K562 (cell line): ENCODE results near the gene FRAT2. TPM values are rescaled to one million over a fixed set of nuclear protein-coding genes. Genes with fewer than 3 reads are reported as not detected.
A peak's percentile ranks its signal among the peaks of the same experiment; 100 is the strongest.

Source experiments
- ATAC-seq: fragments of 200-7000 bp; cut with Tn5 transposase; 3 replicates; pipeline ENCODE4 v1.9.1; 2020; ENCODE audit warnings: moderate library complexity
- BruUV-seq: library from RNA; stranded (reverse); fragments of 400-500 nt; replicated peaks from 2 replicates; lab custom pipeline; 2021; lab: Mats Ljungman, UMichigan
- CTCF ChIA-PET: fragments of 300-600 bp; formaldehyde crosslinking; extraction: SDS; loops from one replicate; lab custom pipeline; 2021; ENCODE audit warnings: low intra/inter-chr PET ratio; lab: Yijun Ruan, JAX
- POLR2A ChIA-PET: fragments of 300-600, 350-650 bp; sonication (Branson Sonifier 250); formaldehyde crosslinking; extraction: SDS; loops from one replicate; lab custom pipeline; 2021; ENCODE audit warnings: antibody characterized with exemption, inconsistent platforms; lab: Yijun Ruan, JAX
- DNase-seq, 4 experiments: peaks; one replicate each; pipeline versions ENCODE4 v3.0.0 to v3.0.0-alpha.2; 2011 to 2018; ENCODE audit warnings: low spot score in 3 of 4, mixed read lengths in 3 of 4; ENCODE audit errors: extremely low read depth in 1 of 4
- FAIRE-seq: peaks from 2 replicates; lab custom pipeline; 2011; peaks lifted over from hg19 to GRCh38; lab: Jason Lieb, UNC
- H2AFZ ChIP-seq: 2 replicates; pipeline ENCODE4 v1.6.0; 2011; ENCODE audit warnings: low read depth, low read length, control low read depth, inconsistent platforms
- H3K27ac ChIP-seq: fragments of 200-600 bp; 3 replicates; pipeline ENCODE4 v1.8.0; 2011; ENCODE audit warnings: low read depth, mild to moderate bottlenecking, control low read depth, inconsistent platforms, low read length, moderate library complexity, mixed read lengths; ENCODE audit errors: extremely low read depth
- H3K27me3 ChIP-seq, 2 experiments: fragments of 300-600 bp in 1 of 2; 2 replicates in 1 of 2; 3 replicates in 1 of 2; pipeline versions ENCODE4 v1.6.0 to v1.8.0; 2011; ENCODE audit warnings: inconsistent platforms in 2 of 2, low read length in 2 of 2, mild to moderate bottlenecking in 1 of 2, mixed read lengths in 1 of 2, moderate library complexity in 1 of 2; ENCODE audit not compliant: control insufficient read depth in 2 of 2, insufficient read depth in 2 of 2
- H3K36me3 ChIP-seq: fragments of 300-600 bp; 3 replicates; pipeline ENCODE4 v1.8.0; 2011; ENCODE audit warnings: mild to moderate bottlenecking, low read length, inconsistent platforms; ENCODE audit not compliant: control insufficient read depth, insufficient read depth
- H3K4me1 ChIP-seq, 2 experiments: fragments of 200-600 bp in 1 of 2; replicated peaks in 1 of 2; 2 replicates in 1 of 2; 3 replicates in 1 of 2; pipeline versions ENCODE4 v1.5.1 to v1.8.0; 2011; ENCODE audit warnings: inconsistent platforms in 2 of 2, low read length in 2 of 2, mild to moderate bottlenecking in 1 of 2, mixed read lengths in 1 of 2, moderate library complexity in 1 of 2; ENCODE audit not compliant: control insufficient read depth in 2 of 2, insufficient read depth in 2 of 2
- H3K4me2 ChIP-seq: 2 replicates; pipeline ENCODE4 v1.6.1; 2011; ENCODE audit warnings: low read length, control low read depth, inconsistent platforms, mixed read lengths; ENCODE audit not compliant: insufficient read depth
- H3K4me3 ChIP-seq: fragments of 200-600 bp; sonication (generic), shearing (Covaris generic); 2 replicates; pipeline ENCODE4 v1.5.1; 2016; ENCODE audit warnings: control low read depth, inconsistent platforms
- H3K79me2 ChIP-seq: fragments of 200-600 bp; 3 replicates; pipeline ENCODE4 v1.8.0; 2011; ENCODE audit warnings: low read length, inconsistent platforms; ENCODE audit not compliant: control insufficient read depth, insufficient read depth
- H3K9ac ChIP-seq, 2 experiments: 2 replicates each; pipeline versions ENCODE4 v1.6.0 to v1.6.1; 2011; ENCODE audit warnings: low read depth in 2 of 2, low read length in 2 of 2, control low read depth in 1 of 2, inconsistent platforms in 1 of 2, mild to moderate bottlenecking in 1 of 2, mixed read lengths in 1 of 2; ENCODE audit not compliant: insufficient read depth in 1 of 2
- H3K9me1 ChIP-seq: one replicate; pipeline ENCODE4 v1.6.0; 2011; ENCODE audit warnings: inconsistent platforms, mild to moderate bottlenecking, low read length, moderate library complexity; ENCODE audit not compliant: control insufficient read depth, insufficient read depth
- H3K9me3 ChIP-seq: replicated peaks from 2 replicates; pipeline ENCODE4 v1.5.1; 2011; ENCODE audit warnings: low read depth, low read length, inconsistent platforms; ENCODE audit not compliant: control insufficient read depth, insufficient read depth
- H4K20me1 ChIP-seq: replicated peaks from 2 replicates; pipeline ENCODE4 v1.6.1; 2011; ENCODE audit warnings: low read length, inconsistent platforms, mixed read lengths; ENCODE audit not compliant: control insufficient read depth, insufficient read depth
- CEBPG ChIP-seq, 3 experiments: fragments of 200-800 bp in 1 of 3; sonication (Bioruptor generic) in 1 of 3; sonication (generic) in 1 of 3; formaldehyde crosslinking in 1 of 3; IDR thresholded peaks in 2 of 3; conservative IDR thresholded peaks in 1 of 3; 2 replicates each; pipeline versions ENCODE4 v1.6.1 to v1.8.0; 2016 to 2022; ENCODE audit warnings: missing compliant biosample characterization in 2 of 3, missing genetic modification characterization in 2 of 3, mild to moderate bottlenecking in 1 of 3, missing genetic modification reagents in 1 of 3
- E4F1 ChIP-seq: fragments of 250-450 bp; sonication (Bioruptor Pico); IDR thresholded peaks from 2 replicates; pipeline ENCODE4 v1.5.0; 2021; ENCODE audit warnings: mild to moderate bottlenecking, borderline replicate concordance
- GMEB1 ChIP-seq: fragments of 250-450 bp; sonication (Bioruptor Pico); IDR thresholded peaks from 2 replicates; pipeline ENCODE4 v1.4.0; 2020; ENCODE audit warnings: mild to moderate bottlenecking
- HES1 ChIP-seq: fragments of 450-650 bp; IDR thresholded peaks from 2 replicates; pipeline ENCODE4 v1.6.1; 2016; ENCODE audit warnings: low read depth, mild to moderate bottlenecking, moderate library complexity
- JUN ChIP-seq, 2 experiments: sonication (generic) in 1 of 2; formaldehyde crosslinking in 1 of 2; IDR thresholded peaks; 2 replicates each; pipeline versions ENCODE4 v1.6.1 to v1.8.0; 2012 to 2022; ENCODE audit warnings: borderline replicate concordance in 2 of 2, mild to moderate bottlenecking in 2 of 2, improper control_type of control experiment in 1 of 2, low read depth in 1 of 2, low read length in 1 of 2, missing genetic modification reagents in 1 of 2
- LARP7 ChIP-seq: fragments of 450-650 bp; IDR thresholded peaks from 2 replicates; pipeline ENCODE4 v1.6.1; 2016
- NR0B1 ChIP-seq: fragments of 450-650 bp; IDR thresholded peaks from one replicate; pipeline ENCODE4 v1.6.1; 2018; ENCODE audit warnings: mild to moderate bottlenecking, moderate library complexity; ENCODE audit not compliant: partially characterized antibody
- ZFX ChIP-seq: sonication (generic); formaldehyde crosslinking; IDR thresholded peaks from 2 replicates; pipeline ENCODE4 v1.8.0; 2022; ENCODE audit warnings: mild to moderate bottlenecking, missing genetic modification reagents, moderate library complexity
- ZNF707 ChIP-seq: fragments of 250-450 bp; sonication (Bioruptor Pico); conservative IDR thresholded peaks from 2 replicates; pipeline ENCODE4 v1.8.0; 2022; ENCODE audit warnings: inconsistent platforms, mild to moderate bottlenecking, moderate library complexity
- WGBS: fragments of 100-300 bp; shearing (Covaris generic); methylation state at CpG from one replicate; pipeline ENCODE4 v1.1.6; 2016; ENCODE audit warnings: low coverage, mixed read lengths; ENCODE audit not compliant: insufficient coverage; ENCODE audit errors: missing lambda C conversion rate; 5-methylcytosine and 5-hydroxymethylcytosine counted together
- in situ Hi-C: fragments of 300-500 bp; cut with MboI; formaldehyde crosslinking; loops from 4 replicates; pipeline ENCODE4 v1.15.0; 2018; ENCODE audit warnings: inconsistent platforms, mixed read lengths
- intact Hi-C: fragments of 100-400 bp; cut with micrococcal nuclease; formaldehyde crosslinking; loops from 2 replicates; pipeline ENCODE4 v1.14.2; 2022
- polyA plus RNA-seq, 8 experiments: library from polyadenylated mRNA; depleted of rRNA in 4 of 8; stranded (reverse) in 5 of 8; unstranded in 3 of 8; fragments of >200 nt; fragmentation: Nextera tagmentation in 2 of 8; fragmentation: Illumina TruSeq in 1 of 8; extraction: Ambion mirVana in 2 of 8; extraction: Trizol in 1 of 8; gene quantifications; 2 replicates each; pipeline versions ENCODE4 v1.2.1 to v1.2.3, GENCODE V29; 2011 to 2014; ENCODE audit warnings: inconsistent platforms in 1 of 8, missing spikeins in 1 of 8
- total RNA-seq, 7 experiments: library from RNA; depleted of rRNA in 6 of 7; stranded (reverse); fragments of >200 nt in 6 of 7; fragmentation: Illumina TruSeq in 2 of 7; extraction: Trizol in 2 of 7; gene quantifications; 2 replicates each; pipeline versions ENCODE4 v1.2.1 to v1.2.3, GENCODE V29; 2011 to 2021; ENCODE audit warnings: low replicate concordance in 1 of 7
- TF ChIP-seq, protein P1 (sequence below): fragments of 250-450 bp; sonication (Bioruptor Pico); IDR thresholded peaks from 2 replicates; pipeline ENCODE4 v1.5.1; 2021; ENCODE audit warnings: mild to moderate bottlenecking

Gene FRAT2
- total and polyA plus RNA-seq, 9 of the 15 experiments (the other 6 are each of a cell fraction or from before 2014, with no cell fraction given): 4.3 to 31.7 (median 19.5) TPM

DNA sequence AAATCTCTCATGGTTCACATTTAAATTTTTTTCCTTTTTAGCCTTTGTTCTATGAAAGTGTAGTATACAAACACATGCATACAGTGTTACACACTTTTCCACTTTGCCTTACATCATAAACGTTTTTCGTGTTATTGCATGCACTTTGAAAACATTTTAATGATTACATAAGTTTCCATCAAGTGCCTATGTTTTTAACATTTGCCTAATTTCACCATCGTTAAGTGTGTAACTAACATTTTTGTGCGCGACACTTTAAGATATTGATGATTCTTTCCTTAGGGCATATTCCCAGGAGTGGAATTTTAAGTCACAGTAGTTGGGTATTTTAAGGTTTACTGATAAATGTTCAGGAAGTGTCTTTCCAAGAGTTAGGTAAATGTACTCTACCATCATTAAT, 1.5 kb upstream of the FRAT2 start:
- intact Hi-C loops: no loop called here
- H3K9me1 ChIP-seq: no peaks in the 10 kb centered on the region
- ATAC-seq (no peak), DNase-seq (no peak), FAIRE-seq (no peak)
- in situ Hi-C loops: no loop called here
- H3K27me3 ChIP-seq: no peaks in the 10 kb centered on the region
- no peaks in the 10 kb centered on the region for H4K20me1 ChIP-seq
- CTCF ChIA-PET: interaction anchor here (0.7 kb wide), 1 partner anchor 185 kb away, joined by 3 read pairs; no protein-coding TSS in a partner anchor
- H3K79me2 ChIP-seq: peaks cover 31% of the 10 kb centered on the region
- no peak overlapping the region for H3K4me3 ChIP-seq
- no peak overlapping the region for H3K9ac ChIP-seq
- WGBS: 68% methylated on average over 5 of the region's 5 CpGs
- H3K4me1 ChIP-seq: peaks cover 6 to 25% of the 10 kb centered on the region in 2 experiments; a peak in 4 of 5 replicates
- no peak overlapping the region for H3K4me2 ChIP-seq
- H3K27ac ChIP-seq: no peak overlapping the region
- H3K36me3 ChIP-seq: peaks cover 14% of the 10 kb centered on the region; the same call in 1 of the 3 replicates
- no TSS peak for BruUV-seq
- H3K9me3 ChIP-seq: no peaks in the 10 kb centered on the region
- H2AFZ ChIP-seq: peak overlapping the region; percentile 17; the same call in 1 of the 2 replicates
- POLR2A ChIA-PET: no interaction called here
- no peak for TF ChIP-seq CEBPG (CRISPR knock-in tag; IDR thresholded peaks at IDR 0.05)
- no peak for TF ChIP-seq CEBPG (tag; conservative IDR thresholded peaks at IDR 0.05 in 1 of 2, IDR thresholded peaks at IDR 0.05 in 1 of 2)
- TF ChIP-seq, protein P1, sequence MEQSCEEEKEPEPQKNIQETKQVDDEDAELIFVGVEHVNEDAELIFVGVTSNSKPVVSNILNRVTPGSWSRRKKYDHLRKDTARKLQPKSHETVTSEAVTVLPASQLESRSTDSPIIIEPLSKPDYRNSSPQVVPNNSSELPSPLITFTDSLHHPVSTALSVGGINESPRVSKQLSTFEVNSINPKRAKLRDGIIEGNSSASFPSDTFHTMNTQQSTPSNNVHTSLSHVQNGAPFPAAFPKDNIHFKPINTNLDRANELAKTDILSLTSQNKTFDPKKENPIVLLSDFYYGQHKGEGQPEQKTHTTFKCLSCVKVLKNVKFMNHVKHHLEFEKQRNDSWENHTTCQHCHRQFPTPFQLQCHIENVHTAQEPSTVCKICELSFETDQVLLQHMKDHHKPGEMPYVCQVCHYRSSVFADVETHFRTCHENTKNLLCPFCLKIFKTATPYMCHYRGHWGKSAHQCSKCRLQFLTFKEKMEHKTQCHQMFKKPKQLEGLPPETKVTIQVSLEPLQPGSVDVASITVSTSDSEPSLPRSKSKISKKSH: no peak
- no peak for TF ChIP-seq ZFX (CRISPR knock-in tag)
- no peak for TF ChIP-seq LARP7
- no peak for TF ChIP-seq E4F1 (CRISPR knock-in tag)
- no peak for TF ChIP-seq NR0B1
- no peak for TF ChIP-seq ZNF707 (CRISPR knock-in tag)
- no peak for TF ChIP-seq JUN (IDR thresholded peaks at IDR 0.05; ENCODE audit: borderline replicate concordance, low read depth, low read length)
- no peak for TF ChIP-seq JUN (CRISPR knock-in tag; IDR thresholded peaks at IDR 0.05; ENCODE audit: borderline replicate concordance)
- no peak for TF ChIP-seq HES1
- TF ChIP-seq GMEB1 (CRISPR knock-in tag): no peak
